Left kidney (tissue), 2 donors: Measurements from ENCODE around the gene TXNDC15. TPM values are rescaled to one million over a fixed set of nuclear protein-coding genes. Genes with fewer than 3 reads are reported as not detected.
A peak's percentile ranks its signal among the peaks of the same experiment; 100 is the strongest.
"Not testable (repeated sequence)": the region's sequence is repeated elsewhere in the genome, so short reads cannot be mapped to it uniquely, and the experiment has no call there.

Experiments used
- DNase-seq: peaks from one replicate; pipeline ENCODE4 v3.0.0-alpha.2; 2013
- polyA plus RNA-seq: library from polyadenylated mRNA; unstranded; fragments of 120-200 nt; gene quantifications from one replicate; pipeline ENCODE4 v1.2.1, GENCODE V29; 2013; ENCODE audit not compliant: insufficient read length

The TXNDC15 gene
- polyA plus RNA-seq, 1 donor, result 82.3 TPM

GRCh38 chr5:134874831-134875655 is 872 bp downstream of the TXNDC15 start:
- peak; percentile 44 for DNase-seq

GRCh38 chr5:134877159-134877558 is 3.0 kb downstream of the TXNDC15 start:
- no peak for DNase-seq

- DNase-seq, result no peak
These were observed 4.2 kb downstream of the TXNDC15 start for GRCh38 chr5:134878403-134878802.

GRCh38 chr5:134879456-134879855 is 5.3 kb downstream of the TXNDC15 start:
- no peak for DNase-seq

- DNase-seq, result not testable (repeated sequence)
These were observed 6.8 kb downstream of the TXNDC15 start for GRCh38 chr5:134880937-134881336.

GRCh38 chr5:134881711-134882110 is 7.5 kb downstream of the TXNDC15 start:
- not testable (repeated sequence) for DNase-seq

- DNase-seq, result no peak
These were observed 13.5 kb downstream of the TXNDC15 start for GRCh38 chr5:134887593-134888159.

GRCh38 chr5:134889335-134889734 is 15.2 kb downstream of the TXNDC15 start:
- no peak for DNase-seq

- no peak for DNase-seq
These were observed 17.3 kb downstream of the TXNDC15 start for GRCh38 chr5:134891473-134891872.

GRCh38 chr5:134892282-134892681 is 18.1 kb downstream of the TXNDC15 start:
- no peak for DNase-seq

GRCh38 chr5:134892926-134893325 is 18.8 kb downstream of the TXNDC15 start:
- DNase-seq, result no peak

GRCh38 chr5:134893748-134894505 is 19.8 kb downstream of the TXNDC15 start:
- DNase-seq, result no peak

GRCh38 chr5:134902071-134902801 is 28.1 kb downstream of the TXNDC15 start:
- DNase-seq, result no peak

GRCh38 chr5:134904610-134905245 is 30.6 kb downstream of the TXNDC15 start, which contains the start of gene PCBD2:
TSS of gene PCBD2 (plus strand) at chr5:134905131. CDS start at chr5:134905140, 9 bp downstream.
- peak; percentile 90 for DNase-seq

GRCh38 chr5:134905246-134905996 is 31.2 kb downstream of the TXNDC15 start:
- peak; percentile 80 for DNase-seq

- no peak for DNase-seq
These were observed 32.6 kb downstream of the TXNDC15 start for GRCh38 chr5:134906811-134907210.

GRCh38 chr5:134910752-134911151 is 36.6 kb downstream of the TXNDC15 start:
- not testable (repeated sequence) for DNase-seq

GRCh38 chr5:134911285-134912206 is 37.4 kb downstream of the TXNDC15 start:
- DNase-seq, result no peak

GRCh38 chr5:134913254-134913653 is 39.1 kb downstream of the TXNDC15 start:
- no peak for DNase-seq

- no peak for DNase-seq
These were observed 39.6 kb downstream of the TXNDC15 start for GRCh38 chr5:134913795-134914194.
